ENCODE results near the gene HFM1.
A peak's percentile ranks its signal among the peaks of the same experiment; 100 is the strongest.
"Not testable (repeated sequence)": the region's sequence is repeated elsewhere in the genome, so short reads cannot be mapped to it uniquely, and the experiment has no call there.

HFM1 gene

GRCh38 chr1:91404151-91405012 lies at the start of gene HFM1:
HFM1 (minus strand) TSS chr1:91404837; CDS start chr1:91401082, 3,755 bp downstream.
- peak; percentile 12 to 31 for DNase-seq (ENCODE audit: low read depth in 2 of 2)

- no peak for DNase-seq (ENCODE audit: low read depth in 2 of 2)
Measured at GRCh38 chr1:91454136-91454535, 49.5 kb upstream of the HFM1 start.

DNA sequence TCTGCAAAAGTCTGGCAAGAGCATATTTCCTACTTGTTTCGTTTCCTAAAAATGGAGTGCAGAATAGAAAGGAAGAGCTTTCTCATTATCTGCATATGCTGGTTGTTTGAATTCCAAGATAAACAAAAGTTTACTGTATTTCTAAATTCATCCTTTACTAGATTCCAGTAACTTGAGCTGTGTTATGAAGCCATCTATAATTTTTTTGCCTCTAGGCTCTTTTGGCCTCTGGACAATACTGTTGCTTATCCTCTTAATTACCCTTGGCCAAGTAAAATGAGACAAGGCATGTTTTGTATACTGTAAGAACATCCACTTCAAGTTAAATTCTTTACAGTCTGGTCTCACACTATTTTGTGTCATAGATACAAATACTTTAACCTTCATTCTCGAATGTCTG lies 45.6 kb upstream of the HFM1 start:
- no peak for DNase-seq (ENCODE audit: low read depth in 2 of 2)

- not testable (repeated sequence) for DNase-seq (ENCODE audit: low read depth in 2 of 2)
Measured at GRCh38 chr1:91447782-91448181, 43.1 kb upstream of the HFM1 start.

GRCh38 chr1:91441980-91442379 lies 37.3 kb upstream of the HFM1 start:
- DNase-seq (ENCODE audit: low read depth in 2 of 2), result not testable (repeated sequence)

- no peak for DNase-seq (ENCODE audit: low read depth in 2 of 2)
Measured at GRCh38 chr1:91440847-91441246, 36.2 kb upstream of the HFM1 start.

- no peak for DNase-seq (ENCODE audit: low read depth in 2 of 2)
Measured at GRCh38 chr1:91439016-91439415, 34.4 kb upstream of the HFM1 start.

- DNase-seq (ENCODE audit: low read depth in 2 of 2), result no peak
Measured at GRCh38 chr1:91428182-91428798, 23.7 kb upstream of the HFM1 start.

GRCh38 chr1:91427741-91428140 lies 23.1 kb upstream of the HFM1 start:
- no peak for DNase-seq (ENCODE audit: low read depth in 2 of 2)

GRCh38 chr1:91422523-91422922 lies 17.9 kb upstream of the HFM1 start:
- DNase-seq (ENCODE audit: low read depth in 2 of 2), result not testable (repeated sequence)

DNA sequence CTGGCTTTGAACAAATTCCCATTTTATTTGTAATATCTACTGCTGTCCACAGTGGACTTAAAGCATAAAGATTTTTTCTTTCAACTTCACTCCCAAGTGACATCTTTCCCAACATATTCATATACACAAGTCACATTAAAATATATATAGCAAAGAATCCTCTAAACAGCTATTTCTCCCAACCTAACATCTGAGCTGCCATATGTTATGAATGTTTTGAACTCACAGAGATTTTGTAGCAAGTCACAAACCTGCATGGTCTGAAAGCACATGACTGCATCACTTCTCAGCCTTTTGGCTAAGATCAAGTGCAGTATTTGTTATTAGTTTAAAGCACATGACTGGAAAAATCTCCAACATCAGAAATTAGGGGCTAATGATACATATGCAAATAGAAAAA lies 7.7 kb upstream of the HFM1 start:
- DNase-seq (ENCODE audit: low read depth in 2 of 2), result no peak

DNA sequence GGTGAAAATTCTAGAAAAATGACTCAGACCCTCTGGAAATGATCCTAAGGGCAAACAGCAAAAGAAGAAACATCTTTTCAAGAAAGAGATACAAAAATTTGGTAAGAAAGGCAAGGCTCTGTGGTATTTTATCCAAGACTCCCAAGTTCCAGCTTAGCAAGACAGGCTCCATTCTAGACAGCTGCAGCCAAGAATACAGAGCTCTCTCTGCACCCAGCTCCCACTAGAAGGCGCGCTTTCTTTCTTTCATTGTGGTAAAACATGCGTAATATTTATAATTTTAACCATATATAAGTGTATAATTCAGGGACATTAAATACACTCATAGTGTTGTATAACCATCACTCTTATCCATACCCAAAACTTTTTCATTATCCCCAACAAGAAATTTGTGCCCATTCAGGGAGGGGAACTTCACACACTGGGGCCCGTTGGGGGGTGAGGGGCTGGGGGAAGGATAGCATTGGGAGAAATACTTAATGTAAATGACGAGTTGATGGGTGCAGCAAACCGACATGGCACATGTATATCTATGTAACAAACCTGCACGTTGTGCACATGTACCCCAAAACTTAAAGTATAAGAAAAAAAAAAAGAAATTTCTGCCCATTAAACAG lies 2.2 kb upstream of the HFM1 start:
- no peak for DNase-seq (ENCODE audit: low read depth in 2 of 2)

DNA sequence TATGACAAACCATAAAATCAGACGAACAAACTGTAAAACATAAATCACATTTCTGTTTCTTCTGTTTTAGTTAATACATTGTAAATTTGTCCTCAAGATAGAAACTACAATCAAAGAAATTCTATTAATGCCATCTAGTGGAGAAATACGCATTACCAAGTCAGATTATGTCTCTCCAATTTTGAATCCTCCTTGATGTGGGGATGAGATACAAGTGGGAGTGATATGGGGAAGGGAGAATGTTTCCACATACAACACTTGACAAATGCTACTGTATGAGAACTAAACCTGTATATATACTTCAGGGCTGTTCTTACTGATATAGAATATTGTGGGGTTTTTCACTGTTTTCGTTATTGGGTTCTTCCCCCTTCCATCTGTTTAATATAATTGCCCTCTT lies 2.6 kb downstream of the HFM1 start:
- DNase-seq (ENCODE audit: low read depth in 2 of 2), result no peak

DNA sequence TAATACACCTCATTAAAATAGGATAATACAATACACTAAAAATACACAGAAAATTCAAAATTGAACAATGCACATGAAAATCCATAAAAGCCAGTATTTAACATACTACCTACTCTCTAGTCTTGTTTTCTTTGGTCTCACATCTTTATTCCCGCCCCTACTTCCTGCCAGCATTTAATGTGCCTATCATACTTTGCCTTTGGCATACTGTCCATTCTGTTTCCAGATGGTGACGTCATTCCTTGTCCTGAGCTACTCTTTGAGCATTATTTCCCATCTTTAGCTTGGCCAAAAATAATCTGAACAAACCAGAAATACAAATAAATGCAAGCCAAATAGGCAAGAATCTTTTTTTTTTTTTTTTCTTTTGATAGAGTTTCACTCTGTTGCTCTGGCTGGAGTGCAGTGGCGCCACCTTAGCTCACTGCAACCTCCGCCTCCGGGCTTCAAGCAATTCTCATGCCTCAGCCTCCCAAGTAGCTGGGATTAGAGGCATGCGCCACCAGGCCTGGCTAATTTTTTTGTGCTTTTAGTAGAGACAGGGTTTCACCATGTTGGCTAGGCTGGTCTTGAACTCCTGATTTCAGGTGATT lies 4.4 kb downstream of the HFM1 start:
- DNase-seq (ENCODE audit: low read depth in 2 of 2), result no peak

DNA sequence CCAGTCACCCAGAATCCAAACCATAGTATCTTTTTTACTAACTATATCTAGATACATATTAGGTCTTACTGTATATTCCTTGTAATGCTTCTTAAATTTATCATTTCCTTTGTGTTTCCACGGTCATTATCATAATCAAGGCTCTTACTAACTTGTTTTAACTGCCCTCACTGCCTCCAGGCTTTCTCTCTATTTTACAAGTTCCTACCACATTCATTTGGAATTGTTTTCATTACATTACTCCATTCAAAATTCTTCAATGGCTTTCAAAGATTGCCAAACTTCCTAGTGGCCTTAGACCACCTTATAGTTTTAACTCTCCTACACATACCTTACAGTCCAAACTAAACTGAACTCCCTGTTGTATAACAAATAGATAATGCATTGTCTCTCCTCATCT lies 6.3 kb downstream of the HFM1 start:
- DNase-seq (ENCODE audit: low read depth in 2 of 2), result no peak

- no peak for DNase-seq (ENCODE audit: low read depth in 2 of 2)
Measured at GRCh38 chr1:91397605-91398004, 7.0 kb downstream of the HFM1 start.

GRCh38 chr1:91393042-91393441 lies 11.6 kb downstream of the HFM1 start:
- no peak for DNase-seq (ENCODE audit: low read depth in 2 of 2)

DNA sequence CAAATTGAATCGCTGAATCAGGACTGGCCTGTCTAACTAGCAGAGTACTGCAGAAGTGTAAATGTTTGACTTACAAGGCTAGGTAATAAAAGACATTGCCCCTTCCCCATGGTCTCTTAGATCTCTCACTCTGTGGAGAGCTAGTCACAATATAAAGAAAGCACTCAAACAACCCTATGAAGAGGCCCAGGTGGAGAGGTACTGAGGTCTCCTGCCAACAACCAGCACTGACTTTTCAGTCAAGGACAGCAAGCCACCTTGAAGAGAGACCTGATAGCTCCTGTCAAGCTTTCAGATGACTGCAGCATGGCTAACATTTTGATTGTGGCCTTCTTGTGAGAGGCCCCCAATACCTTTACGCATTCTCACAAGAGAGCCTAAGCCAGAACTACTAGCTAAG lies 18.5 kb downstream of the HFM1 start:
- DNase-seq (ENCODE audit: low read depth in 2 of 2), result no peak

DNA sequence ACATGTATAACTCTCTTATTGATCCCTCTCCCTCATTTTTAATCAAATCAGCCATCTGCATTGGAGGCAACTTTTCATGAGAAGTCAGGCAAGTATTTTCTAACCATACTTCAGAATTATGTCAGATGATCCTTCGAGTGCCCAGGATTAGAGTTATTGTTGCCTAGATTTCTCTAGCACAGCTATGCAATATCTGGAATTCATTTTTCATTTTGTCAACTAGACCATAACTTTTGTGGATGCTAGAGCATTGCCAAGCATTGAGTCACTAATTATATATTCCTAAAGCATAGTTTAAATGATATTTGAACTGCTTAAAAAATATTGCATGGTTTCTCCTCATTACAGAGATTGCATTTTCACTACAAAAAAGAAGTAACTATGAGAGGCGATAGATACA lies 21.2 kb downstream of the HFM1 start:
- DNase-seq (ENCODE audit: low read depth in 2 of 2), result no peak

DNA sequence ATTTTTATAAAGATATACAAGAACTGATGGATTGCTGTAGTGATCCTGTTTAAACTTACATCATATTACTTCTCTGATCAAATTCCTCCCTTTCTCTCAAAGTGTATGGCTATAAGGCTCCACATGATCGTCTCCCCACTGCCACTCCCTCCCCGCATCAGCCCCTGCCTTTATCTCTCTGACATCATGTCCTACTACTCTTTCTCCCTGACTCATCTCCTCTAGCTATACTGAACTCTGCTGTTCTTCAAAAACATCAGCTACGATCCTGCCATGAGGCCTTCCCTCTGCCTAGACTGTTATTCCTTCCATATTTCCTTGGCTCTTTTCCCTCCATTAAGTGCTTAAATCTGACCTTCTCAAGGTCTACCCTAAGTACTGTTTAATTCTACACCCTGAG lies 22.8 kb downstream of the HFM1 start:
- no peak for DNase-seq (ENCODE audit: low read depth in 2 of 2)

DNA sequence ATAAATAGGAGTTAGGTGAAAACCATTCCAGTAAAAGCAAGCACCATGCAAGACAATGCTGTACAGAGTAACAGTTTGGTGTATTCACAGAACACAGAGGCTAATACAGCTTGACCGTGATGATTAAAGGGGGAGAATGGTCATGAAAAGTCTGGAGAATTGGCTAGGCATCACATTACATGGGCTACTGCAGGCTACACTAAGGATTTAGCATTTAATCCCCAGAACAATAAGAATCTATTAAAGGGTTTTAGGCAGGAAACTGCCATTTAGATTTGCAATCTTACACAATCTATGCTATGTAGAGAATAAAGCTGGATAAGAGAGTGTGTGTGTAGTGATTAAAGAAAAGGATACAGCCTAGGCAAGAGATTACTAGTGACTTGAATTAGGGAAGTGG lies 30.6 kb downstream of the HFM1 start:
- DNase-seq (ENCODE audit: low read depth in 2 of 2), result no peak

- DNase-seq (ENCODE audit: low read depth in 2 of 2), result not testable (repeated sequence)
Measured at GRCh38 chr1:91372230-91372629, 32.4 kb downstream of the HFM1 start.

GRCh38 chr1:91349524-91349923 lies 55.1 kb downstream of the HFM1 start:
- no peak for DNase-seq (ENCODE audit: low read depth in 2 of 2)

Data from stimulated activated CD8-positive, alpha-beta memory T cell treated with anti-CD3 and anti-CD28 coated beads, Interleukin-7, amount 100 ng/mL, for 1 hour (primary cell).